Fibroblast of skin of back (primary cell): ENCODE results near the gene TIMM22.
"Not testable (repeated sequence)": the region's sequence is repeated elsewhere in the genome, so short reads cannot be mapped to it uniquely, and the experiment has no call there.

ENCODE experiments used
- DNase-seq: peaks from one replicate; pipeline ENCODE4 v3.0.0-alpha.2; 2013

The TIMM22 gene

GRCh38 chr17:973053-973452 lies 23.9 kb upstream of the TIMM22 start:
- DNase-seq = no peak

- DNase-seq = not testable (repeated sequence)
Observed at GRCh38 chr17:974778-975177, 22.2 kb upstream of the TIMM22 start.

- peak; percentile 56 for DNase-seq
Observed at GRCh38 chr17:975371-975915, 21.5 kb upstream of the TIMM22 start.

- DNase-seq = peak; percentile 36
Observed at GRCh38 chr17:976312-976711, 20.6 kb upstream of the TIMM22 start.

- peak; percentile 70 for DNase-seq
Observed at GRCh38 chr17:977166-977565, 19.8 kb upstream of the TIMM22 start.

- DNase-seq = peak; percentile 71
Observed at GRCh38 chr17:978103-979093, 18.5 kb upstream of the TIMM22 start.

- DNase-seq = no peak
Observed at GRCh38 chr17:979212-979538, 17.8 kb upstream of the TIMM22 start.

- peak; percentile 70 for DNase-seq
Observed at GRCh38 chr17:979539-980405, 17.2 kb upstream of the TIMM22 start, which contains the start of gene NXN. Gene NXN (minus strand): TSS chr17:979776.

- DNase-seq = peak; percentile 86
Observed at GRCh38 chr17:980406-981291, 16.3 kb upstream of the TIMM22 start.

GRCh38 chr17:981292-981658 lies 15.7 kb upstream of the TIMM22 start:
- DNase-seq = no peak

GRCh38 chr17:983921-984320 lies 13.0 kb upstream of the TIMM22 start:
- no peak for DNase-seq

- DNase-seq = no peak
Observed at GRCh38 chr17:986322-986929, 10.5 kb upstream of the TIMM22 start.

GRCh38 chr17:987931-988330 lies 9.0 kb upstream of the TIMM22 start:
- no peak for DNase-seq

- no peak for DNase-seq
Observed at GRCh38 chr17:988561-988960, 8.4 kb upstream of the TIMM22 start.

- DNase-seq = no peak
Observed at GRCh38 chr17:992933-993332, 4.0 kb upstream of the TIMM22 start.

- not testable (repeated sequence) for DNase-seq
Observed at GRCh38 chr17:995324-995723, 1.6 kb upstream of the TIMM22 start.

- no peak for DNase-seq
Observed at GRCh38 chr17:998111-998510, 1.2 kb downstream of the TIMM22 start.

GRCh38 chr17:1000597-1001461 lies 3.9 kb downstream of the TIMM22 start:
- peak; percentile 92 for DNase-seq

- DNase-seq = peak; percentile 86
Observed at GRCh38 chr17:1001640-1002411, 4.9 kb downstream of the TIMM22 start.

- DNase-seq = peak; percentile 54
Observed at GRCh38 chr17:1002412-1002753, 5.5 kb downstream of the TIMM22 start.
